ENCODE results near the gene RXRA. TPM values are rescaled to one million over a fixed set of nuclear protein-coding genes. Genes with fewer than 3 reads are reported as not detected.
A peak's percentile ranks its signal among the peaks of the same experiment; 100 is the strongest.

RXRA gene
- total and polyA plus RNA-seq, 2 of the 13 experiments (the other 11 are each of a cell fraction or from before 2014, with no cell fraction given), result 18.9 to 29.2 TPM

DNA sequence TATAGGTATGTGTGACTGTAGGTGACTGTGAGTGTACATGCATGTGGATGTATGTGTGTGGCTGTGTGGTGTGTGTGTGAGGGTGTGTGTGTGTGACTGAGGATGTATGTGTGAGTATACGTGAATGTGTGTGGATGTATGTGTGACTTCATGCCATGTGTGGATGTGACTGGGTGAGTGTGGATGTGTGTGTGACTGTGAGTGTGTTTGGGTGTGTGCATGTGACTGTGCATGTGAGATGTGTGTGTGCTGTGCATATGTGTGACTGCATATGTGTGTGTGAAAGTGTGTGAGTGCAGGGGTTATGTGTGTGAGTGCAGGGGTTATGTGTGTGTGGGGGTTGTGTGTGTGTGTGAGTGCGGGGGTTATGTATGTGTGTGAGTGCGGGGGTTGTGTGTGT lies 42.3 kb downstream of the RXRA start (continued):
- no peak for TF ChIP-seq DR1 (CRISPR knock-in tag; IDR thresholded peaks at IDR 0.05)
- peak; percentile 25; the same call in 1 of the 2 replicates for TF ChIP-seq ZNF780A (CRISPR knock-in tag; IDR thresholded peaks at IDR 0.05)
- TF ChIP-seq AGO1 (IDR thresholded peaks at IDR 0.05; ENCODE audit: low read depth, low read length, poor library complexity, severe bottlenecking), result no peak
- 0 out of 2 replicates have a peak, but pooled peaks have one; percentile 60 for TF ChIP-seq TRIM22 (IDR thresholded peaks at IDR 0.05)
- no peak for TF ChIP-seq NFKB2 (CRISPR knock-in tag; IDR thresholded peaks at IDR 0.05; ENCODE audit: borderline replicate concordance)
- no peak for TF ChIP-seq ZNF782 (CRISPR knock-in tag; IDR thresholded peaks at IDR 0.05; ENCODE audit: borderline replicate concordance)
- no peak for TF ChIP-seq REST (IDR thresholded peaks at IDR 0.05; ENCODE audit: borderline replicate concordance in 1 of 2, low read depth in 1 of 2, low read length in 2 of 2)
- TF ChIP-seq, protein P1, sequence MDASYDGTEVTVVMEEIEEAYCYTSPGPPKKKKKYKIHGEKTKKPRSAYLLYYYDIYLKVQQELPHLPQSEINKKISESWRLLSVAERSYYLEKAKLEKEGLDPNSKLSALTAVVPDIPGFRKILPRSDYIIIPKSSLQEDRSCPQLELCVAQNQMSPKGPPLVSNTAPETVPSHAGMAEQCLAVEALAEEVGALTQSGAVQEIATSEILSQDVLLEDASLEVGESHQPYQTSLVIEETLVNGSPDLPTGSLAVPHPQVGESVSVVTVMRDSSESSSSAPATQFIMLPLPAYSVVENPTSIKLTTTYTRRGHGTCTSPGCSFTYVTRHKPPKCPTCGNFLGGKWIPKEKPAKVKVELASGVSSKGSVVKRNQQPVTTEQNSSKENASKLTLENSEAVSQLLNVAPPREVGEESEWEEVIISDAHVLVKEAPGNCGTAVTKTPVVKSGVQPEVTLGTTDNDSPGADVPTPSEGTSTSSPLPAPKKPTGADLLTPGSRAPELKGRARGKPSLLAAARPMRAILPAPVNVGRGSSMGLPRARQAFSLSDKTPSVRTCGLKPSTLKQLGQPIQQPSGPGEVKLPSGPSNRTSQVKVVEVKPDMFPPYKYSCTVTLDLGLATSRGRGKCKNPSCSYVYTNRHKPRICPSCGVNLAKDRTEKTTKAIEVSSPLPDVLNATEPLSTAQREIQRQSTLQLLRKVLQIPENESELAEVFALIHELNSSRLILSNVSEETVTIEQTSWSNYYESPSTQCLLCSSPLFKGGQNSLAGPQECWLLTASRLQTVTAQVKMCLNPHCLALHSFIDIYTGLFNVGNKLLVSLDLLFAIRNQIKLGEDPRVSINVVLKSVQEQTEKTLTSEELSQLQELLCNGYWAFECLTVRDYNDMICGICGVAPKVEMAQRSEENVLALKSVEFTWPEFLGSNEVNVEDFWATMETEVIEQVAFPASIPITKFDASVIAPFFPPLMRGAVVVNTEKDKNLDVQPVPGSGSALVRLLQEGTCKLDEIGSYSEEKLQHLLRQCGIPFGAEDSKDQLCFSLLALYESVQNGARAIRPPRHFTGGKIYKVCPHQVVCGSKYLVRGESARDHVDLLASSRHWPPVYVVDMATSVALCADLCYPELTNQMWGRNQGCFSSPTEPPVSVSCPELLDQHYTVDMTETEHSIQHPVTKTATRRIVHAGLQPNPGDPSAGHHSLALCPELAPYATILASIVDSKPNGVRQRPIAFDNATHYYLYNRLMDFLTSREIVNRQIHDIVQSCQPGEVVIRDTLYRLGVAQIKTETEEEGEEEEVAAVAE (CRISPR knock-in tag; IDR thresholded peaks at IDR 0.05; ENCODE audit: borderline replicate concordance), result no peak
- TF ChIP-seq FOXP1 (IDR thresholded peaks at IDR 0.05), result peak; percentile 42; the same call in 1 of the 2 replicates
- TF ChIP-seq FOXP1 (CRISPR knock-in tag; IDR thresholded peaks at IDR 0.05), result no peak
- no peak for TF ChIP-seq ZSCAN12 (CRISPR knock-in tag; IDR thresholded peaks at IDR 0.05)
- no peak for TF ChIP-seq HNRNPK (IDR thresholded peaks at IDR 0.05; ENCODE audit: low read depth, low read length, poor library complexity, severe bottlenecking)
- TF ChIP-seq IKZF1 (IDR thresholded peaks at IDR 0.05), result peak; percentile 87; the same call in 1 of the 2 replicates
- TF ChIP-seq, protein P2, sequence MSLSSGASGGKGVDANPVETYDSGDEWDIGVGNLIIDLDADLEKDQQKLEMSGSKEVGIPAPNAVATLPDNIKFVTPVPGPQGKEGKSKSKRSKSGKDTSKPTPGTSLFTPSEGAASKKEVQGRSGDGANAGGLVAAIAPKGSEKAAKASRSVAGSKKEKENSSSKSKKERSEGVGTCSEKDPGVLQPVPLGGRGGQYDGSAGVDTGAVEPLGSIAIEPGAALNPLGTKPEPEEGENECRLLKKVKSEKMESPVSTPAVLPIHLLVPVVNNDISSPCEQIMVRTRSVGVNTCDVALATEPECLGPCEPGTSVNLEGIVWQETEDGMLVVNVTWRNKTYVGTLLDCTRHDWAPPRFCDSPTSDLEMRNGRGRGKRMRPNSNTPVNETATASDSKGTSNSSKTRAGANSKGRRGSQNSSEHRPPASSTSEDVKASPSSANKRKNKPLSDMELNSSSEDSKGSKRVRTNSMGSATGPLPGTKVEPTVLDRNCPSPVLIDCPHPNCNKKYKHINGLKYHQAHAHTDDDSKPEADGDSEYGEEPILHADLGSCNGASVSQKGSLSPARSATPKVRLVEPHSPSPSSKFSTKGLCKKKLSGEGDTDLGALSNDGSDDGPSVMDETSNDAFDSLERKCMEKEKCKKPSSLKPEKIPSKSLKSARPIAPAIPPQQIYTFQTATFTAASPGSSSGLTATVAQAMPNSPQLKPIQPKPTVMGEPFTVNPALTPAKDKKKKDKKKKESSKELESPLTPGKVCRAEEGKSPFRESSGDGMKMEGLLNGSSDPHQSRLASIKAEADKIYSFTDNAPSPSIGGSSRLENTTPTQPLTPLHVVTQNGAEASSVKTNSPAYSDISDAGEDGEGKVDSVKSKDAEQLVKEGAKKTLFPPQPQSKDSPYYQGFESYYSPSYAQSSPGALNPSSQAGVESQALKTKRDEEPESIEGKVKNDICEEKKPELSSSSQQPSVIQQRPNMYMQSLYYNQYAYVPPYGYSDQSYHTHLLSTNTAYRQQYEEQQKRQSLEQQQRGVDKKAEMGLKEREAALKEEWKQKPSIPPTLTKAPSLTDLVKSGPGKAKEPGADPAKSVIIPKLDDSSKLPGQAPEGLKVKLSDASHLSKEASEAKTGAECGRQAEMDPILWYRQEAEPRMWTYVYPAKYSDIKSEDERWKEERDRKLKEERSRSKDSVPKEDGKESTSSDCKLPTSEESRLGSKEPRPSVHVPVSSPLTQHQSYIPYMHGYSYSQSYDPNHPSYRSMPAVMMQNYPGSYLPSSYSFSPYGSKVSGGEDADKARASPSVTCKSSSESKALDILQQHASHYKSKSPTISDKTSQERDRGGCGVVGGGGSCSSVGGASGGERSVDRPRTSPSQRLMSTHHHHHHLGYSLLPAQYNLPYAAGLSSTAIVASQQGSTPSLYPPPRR (CRISPR knock-in tag; IDR thresholded peaks at IDR 0.05; ENCODE audit: borderline replicate concordance), result no peak
- TF ChIP-seq ZNF557 (CRISPR knock-in tag; IDR thresholded peaks at IDR 0.05), result no peak
- TF ChIP-seq RXRA (CRISPR knock-in tag; IDR thresholded peaks at IDR 0.05), result no peak
- no peak for TF ChIP-seq ZNF331 (CRISPR knock-in tag; IDR thresholded peaks at IDR 0.05)
